ENCODE data around the gene NDUFAB1.
A peak's percentile ranks its signal among the peaks of the same experiment; 100 is the strongest.
"Not testable (repeated sequence)": the region's sequence is repeated elsewhere in the genome, so short reads cannot be mapped to it uniquely, and the experiment has no call there.

The NDUFAB1 gene

GRCh38 chr16:23595951-23596720, at the start of gene NDUFAB1:
NDUFAB1 (minus strand) TSS chr16:23596316; CDS start chr16:23596290, 26 bp downstream.
- DNase-seq, result peak; percentile 91

GRCh38 chr16:23642246-23642774, 46.2 kb upstream of the NDUFAB1 start:
- DNase-seq, result no peak

- peak; percentile 89 for DNase-seq
Observed at GRCh38 chr16:23640931-23641765, 45.0 kb upstream of the NDUFAB1 start, which contains the start of the genes DCTN5 and PALB2. DCTN5 (plus strand) TSS chr16:23641466; CDS start chr16:23641543, 77 bp downstream. PALB2 (minus strand) TSS chr16:23641310; CDS start chr16:23641157, 153 bp downstream.

GRCh38 chr16:23640615-23640930, 44.5 kb upstream of the NDUFAB1 start:
- DNase-seq, result peak; percentile 10

- DNase-seq, result no peak
Observed at GRCh38 chr16:23635958-23636357, 39.8 kb upstream of the NDUFAB1 start.

GRCh38 chr16:23634461-23635036, 38.4 kb upstream of the NDUFAB1 start:
- DNase-seq, result no peak

- DNase-seq, result not testable (repeated sequence)
Observed at GRCh38 chr16:23631874-23632273, 35.8 kb upstream of the NDUFAB1 start.

GRCh38 chr16:23629516-23629915, 33.4 kb upstream of the NDUFAB1 start:
- no peak for DNase-seq

- no peak for DNase-seq
Observed at GRCh38 chr16:23624092-23624491, 28.0 kb upstream of the NDUFAB1 start.

GRCh38 chr16:23615805-23616204, 19.7 kb upstream of the NDUFAB1 start:
- DNase-seq, result no peak

GRCh38 chr16:23611936-23612335, 15.8 kb upstream of the NDUFAB1 start:
- DNase-seq, result no peak

GRCh38 chr16:23610905-23611304, 14.8 kb upstream of the NDUFAB1 start:
- DNase-seq, result not testable (repeated sequence)

- DNase-seq, result no peak
Observed at GRCh38 chr16:23609929-23610328, 13.8 kb upstream of the NDUFAB1 start.

- DNase-seq, result no peak
Observed at GRCh38 chr16:23608194-23608593, 12.1 kb upstream of the NDUFAB1 start.

- DNase-seq, result no peak
Observed at GRCh38 chr16:23607726-23608125, 11.6 kb upstream of the NDUFAB1 start.

- DNase-seq, result peak; percentile 32
Observed at GRCh38 chr16:23597003-23597756, 1.1 kb upstream of the NDUFAB1 start.

- no peak for DNase-seq
Observed at GRCh38 chr16:23595246-23595950, 718 bp downstream of the NDUFAB1 start.

- no peak for DNase-seq
Observed at GRCh38 chr16:23594186-23594585, 1.9 kb downstream of the NDUFAB1 start.

GRCh38 chr16:23590181-23590580, 5.9 kb downstream of the NDUFAB1 start:
- no peak for DNase-seq

- DNase-seq, result no peak
Observed at GRCh38 chr16:23587726-23588125, 8.4 kb downstream of the NDUFAB1 start.

- DNase-seq, result no peak
Observed at GRCh38 chr16:23584186-23585076, 11.7 kb downstream of the NDUFAB1 start.
